IMR-90 (cell line): ENCODE results near the gene DLG5. TPM values are rescaled to one million over a fixed set of nuclear protein-coding genes. Genes with fewer than 3 reads are reported as not detected.

Source experiments
- ATAC-seq: fragments of 200-7000 bp; cut with Tn5 transposase; 2 replicates; pipeline ENCODE4 v1.9.1; 2020; ENCODE audit warnings: low read depth, mild to moderate bottlenecking, moderate library complexity
- BruUV-seq: library from RNA; stranded (reverse); fragments of 400-500 nt; replicated peaks from 2 replicates; lab custom pipeline; 2021; lab: Mats Ljungman, UMichigan
- CTCF ChIA-PET: fragments of 300-600 bp; formaldehyde crosslinking; extraction: SDS; loops from one replicate; lab custom pipeline; 2021; ENCODE audit warnings: antibody characterized with exemption; lab: Yijun Ruan, JAX
- POLR2A ChIA-PET: fragments of 300-600 bp; sonication (Branson Sonifier 250); formaldehyde crosslinking; loops from one replicate; lab custom pipeline; 2022; ENCODE audit warnings: antibody characterized with exemption; ENCODE audit not compliant: unreplicated experiment; lab: Charles Lee
- DNase-seq: peaks from one replicate; pipeline ENCODE4 v3.0.0; 2013
- H2AFZ ChIP-seq: replicated peaks from 2 replicates; pipeline ENCODE3; 2013; ENCODE audit warnings: low read length, mild to moderate bottlenecking; ENCODE audit not compliant: poor library complexity
- H2AK5ac ChIP-seq: 2 replicates; pipeline ENCODE4 v1.6.1; 2013; ENCODE audit warnings: low read depth, low read length, inconsistent platforms
- H2AK9ac ChIP-seq: replicated peaks from 2 replicates; pipeline ENCODE3; 2013; ENCODE audit warnings: mild to moderate bottlenecking, low read depth, low read length, moderate library complexity; ENCODE audit not compliant: poor library complexity
- H2BK120ac ChIP-seq: 2 replicates; pipeline ENCODE4 v1.6.1; 2013; ENCODE audit warnings: low read depth, low read length, inconsistent platforms
- H2BK15ac ChIP-seq: 3 replicates; pipeline ENCODE4 v1.6.1; 2013; ENCODE audit warnings: low read depth, low read length, inconsistent platforms
- H2BK20ac ChIP-seq: 2 replicates; pipeline ENCODE4 v1.6.1; 2013; ENCODE audit warnings: low read depth, mild to moderate bottlenecking, inconsistent platforms, low read length, moderate library complexity
- H2BK5ac ChIP-seq: 2 replicates; pipeline ENCODE4 v1.6.1; 2013; ENCODE audit warnings: mild to moderate bottlenecking, low read depth, low read length, inconsistent platforms; ENCODE audit not compliant: poor library complexity, severe bottlenecking
- H3K14ac ChIP-seq: replicated peaks from 2 replicates; pipeline ENCODE4 v1.6.1; 2013; ENCODE audit warnings: low read depth, low read length, inconsistent platforms
- H3K18ac ChIP-seq: 2 replicates; pipeline ENCODE4 v1.6.1; 2013; ENCODE audit warnings: low read depth, low read length, control low read depth
- H3K23ac ChIP-seq: 2 replicates; pipeline ENCODE4 v1.6.1; 2013; ENCODE audit warnings: low read depth, low read length, inconsistent platforms
- H3K27ac ChIP-seq: 2 replicates; pipeline ENCODE4 v1.5.1; 2013; ENCODE audit warnings: mild to moderate bottlenecking, control low read depth, low read length; ENCODE audit not compliant: insufficient read depth
- H3K27me3 ChIP-seq: 2 replicates; pipeline ENCODE4 v1.6.1; 2013; ENCODE audit warnings: low read length; ENCODE audit not compliant: control insufficient read depth, insufficient read depth
- H3K36me3 ChIP-seq: 2 replicates; pipeline ENCODE4 v1.6.1; 2013; ENCODE audit warnings: low read length, mixed read lengths; ENCODE audit not compliant: control insufficient read depth, insufficient read depth
- H3K4ac ChIP-seq: 2 replicates; pipeline ENCODE4 v1.6.1; 2013; ENCODE audit warnings: low read depth, low read length, inconsistent platforms
- H3K4me1 ChIP-seq: 2 replicates; pipeline ENCODE4 v1.6.1; 2013; ENCODE audit warnings: low read length, mixed read lengths; ENCODE audit not compliant: control insufficient read depth, insufficient read depth
- H3K4me2 ChIP-seq: 2 replicates; pipeline ENCODE4 v1.6.1; 2013; ENCODE audit warnings: low read depth, mild to moderate bottlenecking, control low read depth, low read length, moderate library complexity
- H3K4me3 ChIP-seq: 2 replicates; pipeline ENCODE4 v1.5.1; 2013; ENCODE audit warnings: low read depth, mild to moderate bottlenecking, control low read depth, low read length, moderate library complexity; ENCODE audit not compliant: insufficient read depth
- H3K56ac ChIP-seq: 2 replicates; pipeline ENCODE4 v1.6.1; 2013; ENCODE audit warnings: low read length, inconsistent platforms; ENCODE audit not compliant: insufficient read depth; ENCODE audit errors: extremely low read depth
- H3K79me1 ChIP-seq, 2 experiments: 2 replicates each; pipeline ENCODE4 v1.6.1; 2013; ENCODE audit warnings: low read length in 2 of 2, inconsistent platforms in 1 of 2, low read depth in 1 of 2
- H3K9ac ChIP-seq: 2 replicates; pipeline ENCODE4 v1.6.1; 2013; ENCODE audit warnings: low read depth, low read length, control low read depth
- H3K9me1 ChIP-seq: 2 replicates; pipeline ENCODE4 v1.6.1; 2013; ENCODE audit warnings: low read length, inconsistent platforms; ENCODE audit not compliant: insufficient read depth
- H3K9me3 ChIP-seq: 2 replicates; pipeline ENCODE4 v1.6.1; 2013; ENCODE audit warnings: low read length; ENCODE audit not compliant: control insufficient read depth, insufficient read depth
- H4K20me1 ChIP-seq: 2 replicates; pipeline ENCODE4 v1.6.1; 2013; ENCODE audit warnings: low read length, inconsistent platforms; ENCODE audit not compliant: insufficient read depth
- H4K5ac ChIP-seq: 2 replicates; pipeline ENCODE4 v1.6.1; 2013; ENCODE audit warnings: mild to moderate bottlenecking, low read depth, low read length, control low read depth
- H4K8ac ChIP-seq, 2 experiments: 2 replicates each; pipeline ENCODE4 v1.6.1; 2013; ENCODE audit warnings: low read depth in 2 of 2, low read length in 2 of 2, control low read depth in 1 of 2, inconsistent platforms in 1 of 2
- H4K91ac ChIP-seq: 2 replicates; pipeline ENCODE4 v1.6.1; 2013; ENCODE audit warnings: low read depth, low read length, inconsistent platforms; ENCODE audit not compliant: insufficient read depth
- BHLHE40 ChIP-seq: fragments of 150-350 bp; IDR thresholded peaks from 2 replicates; pipeline ENCODE4 v1.6.1; 2016; ENCODE audit warnings: mild to moderate bottlenecking, low read depth, low read length
- CEBPB ChIP-seq: IDR thresholded peaks from 2 replicates; pipeline ENCODE4 v1.6.1; 2012; ENCODE audit warnings: low read depth, low read length, improper control_type of control experiment
- CHD1 ChIP-seq: IDR thresholded peaks from 2 replicates; pipeline ENCODE4 v1.6.1; 2012; ENCODE audit warnings: low read depth, low read length, improper control_type of control experiment
- CTCF ChIP-seq: conservative IDR thresholded peaks from 2 replicates; pipeline ENCODE4 v1.5.1; 2012; ENCODE audit warnings: mild to moderate bottlenecking, low read depth, low read length, improper control_type of control experiment
- ELK1 ChIP-seq: fragments of 150-350 bp; IDR thresholded peaks from 2 replicates; pipeline ENCODE4 v1.6.1; 2016; ENCODE audit warnings: low read depth, mild to moderate bottlenecking, low read length, moderate library complexity, borderline replicate concordance
- FOS ChIP-seq: fragments of 150-350 bp; IDR thresholded peaks from 2 replicates; pipeline ENCODE4 v1.6.1; 2016; ENCODE audit warnings: low read depth, low read length
- MAFK ChIP-seq: IDR thresholded peaks from 2 replicates; pipeline ENCODE4 v1.6.1; 2012; ENCODE audit warnings: low read depth, low read length, improper control_type of control experiment
- MAZ ChIP-seq: IDR thresholded peaks from 2 replicates; pipeline ENCODE4 v1.6.1; 2012; ENCODE audit warnings: low read depth, mild to moderate bottlenecking, low read length, improper control_type of control experiment, moderate library complexity, borderline replicate concordance
- MXI1 ChIP-seq: IDR thresholded peaks from 2 replicates; pipeline ENCODE4 v1.6.1; 2012; ENCODE audit warnings: low read depth, mild to moderate bottlenecking, low read length, moderate library complexity, borderline replicate concordance
- NFE2L2 ChIP-seq: fragments of 150-350 bp; IDR thresholded peaks from 2 replicates; pipeline ENCODE4 v1.6.1; 2016; ENCODE audit warnings: low read depth, mild to moderate bottlenecking, low read length
- POLR2A ChIP-seq: IDR thresholded peaks from 2 replicates; pipeline ENCODE4 v1.6.1; 2012; ENCODE audit warnings: mild to moderate bottlenecking, low read depth, low read length
- RAD21 ChIP-seq: IDR thresholded peaks from 2 replicates; pipeline ENCODE4 v1.6.1; 2012; ENCODE audit warnings: low read length, improper control_type of control experiment
- RCOR1 ChIP-seq: IDR thresholded peaks from 2 replicates; pipeline ENCODE4 v1.6.1; 2012; ENCODE audit warnings: mild to moderate bottlenecking, low read length, improper control_type of control experiment; ENCODE audit not compliant: insufficient replicate concordance
- RFX5 ChIP-seq: IDR thresholded peaks from 2 replicates; pipeline ENCODE4 v1.8.0; 2012; ENCODE audit warnings: low read depth, mild to moderate bottlenecking, low read length, moderate library complexity
- SMC3 ChIP-seq: fragments of 150-350 bp; IDR thresholded peaks from 2 replicates; pipeline ENCODE4 v1.6.1; 2016; ENCODE audit warnings: low read depth, mild to moderate bottlenecking, antibody characterized with exemption, low read length, moderate library complexity
- USF2 ChIP-seq: fragments of 150-350 bp; IDR thresholded peaks from 2 replicates; pipeline ENCODE4 v1.6.1; 2017; ENCODE audit warnings: mild to moderate bottlenecking, antibody characterized with exemption, low read length, low read depth
- WGBS, 2 experiments: methylation state at CpG; one replicate each; pipeline versions ENCODE4 v1.1.5 to v1.1.7; 2013; ENCODE audit warnings: missing lambda C conversion rate in 2 of 2; ENCODE audit not compliant: insufficient read length in 1 of 2; ENCODE audit errors: extremely low coverage in 2 of 2; 5-methylcytosine and 5-hydroxymethylcytosine counted together
- dilution Hi-C: fragments of 300-500 bp; cut with HindIII; formaldehyde crosslinking; loops from one replicate; pipeline ENCODE4 v1.14.3; 2018; ENCODE audit warnings: low sequenced_read_pairs; ENCODE audit not compliant: unreplicated experiment
- in situ Hi-C: fragments of 300-500 bp; cut with MboI; formaldehyde crosslinking; loops from 3 replicates; pipeline ENCODE4 v1.14.3; 2019; ENCODE audit warnings: low sequenced_read_pairs, inconsistent platforms, mixed read lengths
- intact Hi-C: fragments of 100-400 bp; cut with micrococcal nuclease; formaldehyde crosslinking; loops from 2 replicates; pipeline ENCODE4 v1.10.0; 2022
- polyA plus RNA-seq, 3 experiments: library from polyadenylated mRNA; depleted of rRNA; stranded (reverse); fragments of >200 nt; gene quantifications; 2 replicates each; pipeline ENCODE4 v1.2.3, GENCODE V29; 2012; ENCODE audit warnings: low replicate concordance in 1 of 3
- total RNA-seq: library from RNA; depleted of rRNA; stranded (reverse); fragments of >200 nt; gene quantifications from 2 replicates; pipeline ENCODE4 v1.2.3, GENCODE V29; 2012

Gene DLG5
- total and polyA plus RNA-seq, 2 of the 4 experiments (the other 2 are of a cell fraction) = 12.7 to 28.7 TPM

GRCh38 chr10:77960829-77961329 is 34.3 kb upstream of the DLG5 start:
- Histone ChIP-seq H3K23ac (no peak overlapping the region), H2BK20ac (no peak overlapping the region), H3K27ac (no peak overlapping the region), H3K9ac (no peak overlapping the region), H4K8ac (no peak overlapping the region), H4K20me1 (no peaks in the 10 kb centered on the region), H4K5ac (no peak overlapping the region), H2AFZ (no peak overlapping the region), H3K14ac (no peak overlapping the region), H3K56ac (no peak overlapping the region), H3K9me3 (peaks cover 3% of the 10 kb centered on the region), H3K79me1 (no peaks in the 10 kb centered on the region), H3K4me1 (peaks cover 1% of the 10 kb centered on the region; the same call in 1 of the 2 replicates), H4K91ac (no peak overlapping the region), H3K4me2 (no peak overlapping the region), H3K9me1 (no peaks in the 10 kb centered on the region), H2AK5ac (no peak overlapping the region), H3K27me3 (no peaks in the 10 kb centered on the region), H3K4ac (no peak overlapping the region), H2BK5ac (no peak overlapping the region), H2BK120ac (no peak overlapping the region), H3K36me3 (no peaks in the 10 kb centered on the region), H3K18ac (no peak overlapping the region), H2BK15ac (no peak overlapping the region), H3K4me3 (no peak overlapping the region), H2AK9ac (no peak overlapping the region)
- TF ChIP-seq SMC3 = no peak
- TF ChIP-seq NFE2L2 = no peak
- no peak for TF ChIP-seq MAFK
- TF ChIP-seq RAD21 = no peak
- TF ChIP-seq RFX5 = no peak
- TF ChIP-seq USF2 = no peak
- TF ChIP-seq BHLHE40 = no peak
- no peak for TF ChIP-seq POLR2A
- no peak for TF ChIP-seq CHD1
- TF ChIP-seq FOS = no peak
- no peak for TF ChIP-seq MXI1
- no peak for TF ChIP-seq RCOR1
- TF ChIP-seq CTCF = no peak
- TF ChIP-seq MAZ = no peak
- no peak for TF ChIP-seq ELK1
- no peak for TF ChIP-seq CEBPB
- no CpG with 5 or more reads among the region's 6 CpGs for WGBS, 2 experiments
- intact Hi-C loops = no loop called here
- DNase-seq (no peak), ATAC-seq (no peak)
- in situ Hi-C loops = no loop called here
- ChIA-PET CTCF (no interaction called here), POLR2A (no interaction called here)
- dilution Hi-C loops = no loop called here
- BruUV-seq = no TSS peak
